Measurements from ENCODE around the gene ANKRD63. TPM values are rescaled to one million over a fixed set of nuclear protein-coding genes. Genes with fewer than 3 reads are reported as not detected.

Gene ANKRD63
- total and polyA plus RNA-seq, 4 donors, result not detected

GRCh38 chr15:40239404-40239692, 43.5 kb downstream of the ANKRD63 start:
- TF ChIP-seq, protein P1, sequence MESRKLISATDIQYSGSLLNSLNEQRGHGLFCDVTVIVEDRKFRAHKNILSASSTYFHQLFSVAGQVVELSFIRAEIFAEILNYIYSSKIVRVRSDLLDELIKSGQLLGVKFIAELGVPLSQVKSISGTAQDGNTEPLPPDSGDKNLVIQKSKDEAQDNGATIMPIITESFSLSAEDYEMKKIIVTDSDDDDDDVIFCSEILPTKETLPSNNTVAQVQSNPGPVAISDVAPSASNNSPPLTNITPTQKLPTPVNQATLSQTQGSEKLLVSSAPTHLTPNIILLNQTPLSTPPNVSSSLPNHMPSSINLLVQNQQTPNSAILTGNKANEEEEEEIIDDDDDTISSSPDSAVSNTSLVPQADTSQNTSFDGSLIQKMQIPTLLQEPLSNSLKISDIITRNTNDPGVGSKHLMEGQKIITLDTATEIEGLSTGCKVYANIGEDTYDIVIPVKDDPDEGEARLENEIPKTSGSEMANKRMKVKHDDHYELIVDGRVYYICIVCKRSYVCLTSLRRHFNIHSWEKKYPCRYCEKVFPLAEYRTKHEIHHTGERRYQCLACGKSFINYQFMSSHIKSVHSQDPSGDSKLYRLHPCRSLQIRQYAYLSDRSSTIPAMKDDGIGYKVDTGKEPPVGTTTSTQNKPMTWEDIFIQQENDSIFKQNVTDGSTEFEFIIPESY (IDR thresholded peaks at IDR 0.05), result no peak
- no peak for TF ChIP-seq ATF3 (IDR thresholded peaks at IDR 0.05)
- no peak for TF ChIP-seq CTCF (IDR thresholded peaks at IDR 0.05; ENCODE audit: low read depth, low read length, missing input control)
- no peak for TF ChIP-seq GABPA (IDR thresholded peaks at IDR 0.05 in 1 of 2, conservative IDR thresholded peaks at IDR 0.05 in 1 of 2)
- no peak for TF ChIP-seq RXRA (IDR thresholded peaks at IDR 0.05)
- no peak for TF ChIP-seq EGR1 (IDR thresholded peaks at IDR 0.05; ENCODE audit: low read depth in 2 of 2)
- no peak for TF ChIP-seq HNF4G (IDR thresholded peaks at IDR 0.05)
- no peak for TF ChIP-seq YY1 (IDR thresholded peaks at IDR 0.05)
- no peak for TF ChIP-seq JUND (IDR thresholded peaks at IDR 0.05)
- TF ChIP-seq TAF1 (conservative IDR thresholded peaks at IDR 0.05), result no peak
- TF ChIP-seq HNF4A (conservative IDR thresholded peaks at IDR 0.05), result no peak
- TF ChIP-seq FOXA2 (IDR thresholded peaks at IDR 0.05), result no peak
- no peak for TF ChIP-seq NR2F2 (IDR thresholded peaks at IDR 0.05)
- no peak for TF ChIP-seq FOXA1 (IDR thresholded peaks at IDR 0.05)
- no peak for TF ChIP-seq RAD21 (IDR thresholded peaks at IDR 0.05)
- TF ChIP-seq, protein P2, sequence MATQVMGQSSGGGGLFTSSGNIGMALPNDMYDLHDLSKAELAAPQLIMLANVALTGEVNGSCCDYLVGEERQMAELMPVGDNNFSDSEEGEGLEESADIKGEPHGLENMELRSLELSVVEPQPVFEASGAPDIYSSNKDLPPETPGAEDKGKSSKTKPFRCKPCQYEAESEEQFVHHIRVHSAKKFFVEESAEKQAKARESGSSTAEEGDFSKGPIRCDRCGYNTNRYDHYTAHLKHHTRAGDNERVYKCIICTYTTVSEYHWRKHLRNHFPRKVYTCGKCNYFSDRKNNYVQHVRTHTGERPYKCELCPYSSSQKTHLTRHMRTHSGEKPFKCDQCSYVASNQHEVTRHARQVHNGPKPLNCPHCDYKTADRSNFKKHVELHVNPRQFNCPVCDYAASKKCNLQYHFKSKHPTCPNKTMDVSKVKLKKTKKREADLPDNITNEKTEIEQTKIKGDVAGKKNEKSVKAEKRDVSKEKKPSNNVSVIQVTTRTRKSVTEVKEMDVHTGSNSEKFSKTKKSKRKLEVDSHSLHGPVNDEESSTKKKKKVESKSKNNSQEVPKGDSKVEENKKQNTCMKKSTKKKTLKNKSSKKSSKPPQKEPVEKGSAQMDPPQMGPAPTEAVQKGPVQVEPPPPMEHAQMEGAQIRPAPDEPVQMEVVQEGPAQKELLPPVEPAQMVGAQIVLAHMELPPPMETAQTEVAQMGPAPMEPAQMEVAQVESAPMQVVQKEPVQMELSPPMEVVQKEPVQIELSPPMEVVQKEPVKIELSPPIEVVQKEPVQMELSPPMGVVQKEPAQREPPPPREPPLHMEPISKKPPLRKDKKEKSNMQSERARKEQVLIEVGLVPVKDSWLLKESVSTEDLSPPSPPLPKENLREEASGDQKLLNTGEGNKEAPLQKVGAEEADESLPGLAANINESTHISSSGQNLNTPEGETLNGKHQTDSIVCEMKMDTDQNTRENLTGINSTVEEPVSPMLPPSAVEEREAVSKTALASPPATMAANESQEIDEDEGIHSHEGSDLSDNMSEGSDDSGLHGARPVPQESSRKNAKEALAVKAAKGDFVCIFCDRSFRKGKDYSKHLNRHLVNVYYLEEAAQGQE (IDR thresholded peaks at IDR 0.05), result no peak
- no peak for TF ChIP-seq MAX (IDR thresholded peaks at IDR 0.05)
- peak overlapping the region in 1 of 3 donors; percentile 23 for H3K4me3 ChIP-seq (ENCODE audit: low read depth in 1 of 3, low read length in 3 of 3)
- no peaks in the 10 kb centered on the region for H3K9me3 ChIP-seq (ENCODE audit: control insufficient read depth in 4 of 4, low read length in 3 of 4)
- 45% methylated on average over 5 of the region's 5 CpGs for WGBS
- peaks cover 0 to 3% (median 1%) of the 10 kb centered on the region in 4 donors for H3K4me1 ChIP-seq (ENCODE audit: control insufficient read depth in 4 of 4, insufficient read depth in 4 of 4, low read length in 3 of 4)
- no peak for DNase-seq (ENCODE audit: low spot score)
- H3K27ac ChIP-seq (ENCODE audit: low read depth in 1 of 2, low read length in 2 of 2), result no peak overlapping the region
- peaks cover 0 to 4% (median 1%) of the 10 kb centered on the region in 4 donors for H3K27me3 ChIP-seq (ENCODE audit: control insufficient read depth in 4 of 4, insufficient read depth in 4 of 4, low read length in 3 of 4)
- H3K9ac ChIP-seq (ENCODE audit: low read depth in 1 of 2, low read length in 2 of 2), result no peak overlapping the region
- no peaks in the 10 kb centered on the region for H3K36me3 ChIP-seq (ENCODE audit: control insufficient read depth in 4 of 4, insufficient read depth in 3 of 4, low read depth in 1 of 4, low read length in 3 of 4)
